Measurements from ENCODE around the gene PCSK2.

- TF ChIP-seq, protein P1, sequence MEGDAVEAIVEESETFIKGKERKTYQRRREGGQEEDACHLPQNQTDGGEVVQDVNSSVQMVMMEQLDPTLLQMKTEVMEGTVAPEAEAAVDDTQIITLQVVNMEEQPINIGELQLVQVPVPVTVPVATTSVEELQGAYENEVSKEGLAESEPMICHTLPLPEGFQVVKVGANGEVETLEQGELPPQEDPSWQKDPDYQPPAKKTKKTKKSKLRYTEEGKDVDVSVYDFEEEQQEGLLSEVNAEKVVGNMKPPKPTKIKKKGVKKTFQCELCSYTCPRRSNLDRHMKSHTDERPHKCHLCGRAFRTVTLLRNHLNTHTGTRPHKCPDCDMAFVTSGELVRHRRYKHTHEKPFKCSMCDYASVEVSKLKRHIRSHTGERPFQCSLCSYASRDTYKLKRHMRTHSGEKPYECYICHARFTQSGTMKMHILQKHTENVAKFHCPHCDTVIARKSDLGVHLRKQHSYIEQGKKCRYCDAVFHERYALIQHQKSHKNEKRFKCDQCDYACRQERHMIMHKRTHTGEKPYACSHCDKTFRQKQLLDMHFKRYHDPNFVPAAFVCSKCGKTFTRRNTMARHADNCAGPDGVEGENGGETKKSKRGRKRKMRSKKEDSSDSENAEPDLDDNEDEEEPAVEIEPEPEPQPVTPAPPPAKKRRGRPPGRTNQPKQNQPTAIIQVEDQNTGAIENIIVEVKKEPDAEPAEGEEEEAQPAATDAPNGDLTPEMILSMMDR (IDR thresholded peaks at IDR 0.05): no peak
- TF ChIP-seq POLR2A (IDR thresholded peaks at IDR 0.05): no peak
- no peak for TF ChIP-seq EP300 (IDR thresholded peaks at IDR 0.05; ENCODE audit: low read depth)
- TF ChIP-seq POLR2AphosphoS5 (IDR thresholded peaks at IDR 0.05): no peak
These were observed 292.9 kb downstream of the PCSK2 start for GRCh38 chr20:17519606-17520285.

Data from transverse colon (tissue), 4 donors.